Measurements from ENCODE around the gene JOSD1. TPM values are rescaled to one million over a fixed set of nuclear protein-coding genes. Genes with fewer than 3 reads are reported as not detected.

JOSD1 gene
- total RNA-seq, 1 donor from 2014 or later = 106 TPM

DNA sequence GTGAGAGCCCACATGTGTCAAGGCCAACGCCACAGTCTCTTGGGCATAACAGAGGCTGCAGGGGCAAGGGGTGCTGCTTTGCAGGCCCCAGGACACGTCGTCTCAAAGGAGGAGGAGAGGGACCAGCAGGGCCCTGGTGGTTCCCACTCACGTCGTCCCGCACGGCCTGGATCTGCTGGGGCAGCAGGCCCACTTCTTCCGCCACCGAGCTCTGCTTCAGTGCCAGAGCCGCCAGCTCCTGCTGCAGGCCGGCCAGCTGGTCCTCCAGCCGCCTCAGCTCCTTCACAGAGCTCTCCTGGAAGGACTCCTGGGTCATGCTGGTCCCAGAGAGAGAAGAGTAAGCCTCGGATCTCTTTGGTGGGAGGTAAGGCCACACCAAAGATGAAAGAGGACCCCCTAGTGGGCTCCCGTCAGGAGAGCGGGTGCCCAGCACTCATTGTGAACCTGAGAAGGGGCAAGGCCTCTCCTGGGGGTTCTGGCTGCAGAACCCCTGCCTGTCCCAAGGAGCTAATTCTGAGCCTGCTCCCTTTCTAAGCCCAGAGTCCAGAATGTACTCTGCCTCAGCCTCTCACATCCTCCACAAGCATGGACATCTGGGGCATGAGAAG is 39.5 kb upstream of the JOSD1 start:
- Histone ChIP-seq H3K9me3 (no peaks in the 10 kb centered on the region), H3K36me3 (peaks cover 11 to 95% of the 10 kb centered on the region in 2 donors), H3K4me3 (no peak overlapping the region), H3K4me1 (no peaks in the 10 kb centered on the region), H3K27ac (no peak overlapping the region), H3K27me3 (no peaks in the 10 kb centered on the region)
- DNase-seq (ENCODE audit: extremely low spot score in 2 of 2) = no peak
- intact Hi-C loops (cut with DNase I) = no loop called here
- no peak for TF ChIP-seq POLR2A (IDR thresholded peaks at IDR 0.05)
- TF ChIP-seq, protein P1, sequence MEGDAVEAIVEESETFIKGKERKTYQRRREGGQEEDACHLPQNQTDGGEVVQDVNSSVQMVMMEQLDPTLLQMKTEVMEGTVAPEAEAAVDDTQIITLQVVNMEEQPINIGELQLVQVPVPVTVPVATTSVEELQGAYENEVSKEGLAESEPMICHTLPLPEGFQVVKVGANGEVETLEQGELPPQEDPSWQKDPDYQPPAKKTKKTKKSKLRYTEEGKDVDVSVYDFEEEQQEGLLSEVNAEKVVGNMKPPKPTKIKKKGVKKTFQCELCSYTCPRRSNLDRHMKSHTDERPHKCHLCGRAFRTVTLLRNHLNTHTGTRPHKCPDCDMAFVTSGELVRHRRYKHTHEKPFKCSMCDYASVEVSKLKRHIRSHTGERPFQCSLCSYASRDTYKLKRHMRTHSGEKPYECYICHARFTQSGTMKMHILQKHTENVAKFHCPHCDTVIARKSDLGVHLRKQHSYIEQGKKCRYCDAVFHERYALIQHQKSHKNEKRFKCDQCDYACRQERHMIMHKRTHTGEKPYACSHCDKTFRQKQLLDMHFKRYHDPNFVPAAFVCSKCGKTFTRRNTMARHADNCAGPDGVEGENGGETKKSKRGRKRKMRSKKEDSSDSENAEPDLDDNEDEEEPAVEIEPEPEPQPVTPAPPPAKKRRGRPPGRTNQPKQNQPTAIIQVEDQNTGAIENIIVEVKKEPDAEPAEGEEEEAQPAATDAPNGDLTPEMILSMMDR (IDR thresholded peaks at IDR 0.05) = no peak
- TF ChIP-seq POLR2AphosphoS5 (IDR thresholded peaks at IDR 0.05; ENCODE audit: insufficient read depth in 1 of 2, low read depth in 1 of 2) = no peak

DNA sequence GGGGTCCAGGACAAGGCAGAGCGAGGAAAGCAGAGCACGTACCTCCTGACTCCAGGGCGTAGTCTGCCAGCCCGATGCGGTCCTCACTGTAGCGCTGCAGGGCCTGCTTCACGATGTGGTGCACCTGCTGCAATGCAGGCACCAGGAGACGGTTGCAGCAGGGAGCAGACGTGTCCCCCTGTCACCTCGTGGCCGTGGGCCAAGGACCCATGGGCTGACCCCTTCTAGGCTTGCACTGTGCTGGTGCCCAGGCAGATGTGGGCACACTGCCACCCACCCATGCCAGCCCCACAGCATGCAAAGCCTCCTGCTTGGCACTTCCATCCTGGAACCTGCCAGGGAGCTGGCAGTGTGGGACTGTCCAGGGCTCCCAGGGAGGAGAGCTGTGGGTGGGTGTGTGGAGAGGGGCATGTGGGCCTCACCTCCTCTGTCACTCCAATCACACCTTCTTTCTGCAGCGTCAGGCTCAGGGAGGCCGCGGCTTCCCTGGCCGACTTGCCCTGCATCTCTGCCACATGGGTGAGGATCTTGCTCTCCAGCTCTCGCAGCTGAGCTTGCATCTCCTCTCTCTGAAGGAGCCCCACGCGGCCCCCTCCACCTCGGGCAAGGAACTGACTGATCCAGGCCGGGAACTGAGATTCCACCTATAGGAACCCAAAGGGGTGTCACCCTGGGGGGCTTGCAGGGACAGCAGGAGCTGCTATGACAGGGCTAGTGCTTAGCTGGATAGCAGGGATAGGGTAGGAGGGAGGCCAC is 38.7 kb upstream of the JOSD1 start:
- Histone ChIP-seq H3K4me3 (no peak overlapping the region), H3K4me1 (no peaks in the 10 kb centered on the region), H3K36me3 (peaks cover 4 to 88% of the 10 kb centered on the region in 2 donors), H3K27ac (no peak overlapping the region), H3K27me3 (no peaks in the 10 kb centered on the region), H3K9me3 (no peaks in the 10 kb centered on the region)
- TF ChIP-seq POLR2A (IDR thresholded peaks at IDR 0.05) (no peak), POLR2AphosphoS5 (IDR thresholded peaks at IDR 0.05; ENCODE audit: insufficient read depth in 1 of 2, low read depth in 1 of 2) (no peak)
- TF ChIP-seq, protein P1 (IDR thresholded peaks at IDR 0.05) = no peak
- intact Hi-C loops (cut with DNase I) = no loop called here
- DNase-seq (ENCODE audit: extremely low spot score in 2 of 2) = no peak

DNA sequence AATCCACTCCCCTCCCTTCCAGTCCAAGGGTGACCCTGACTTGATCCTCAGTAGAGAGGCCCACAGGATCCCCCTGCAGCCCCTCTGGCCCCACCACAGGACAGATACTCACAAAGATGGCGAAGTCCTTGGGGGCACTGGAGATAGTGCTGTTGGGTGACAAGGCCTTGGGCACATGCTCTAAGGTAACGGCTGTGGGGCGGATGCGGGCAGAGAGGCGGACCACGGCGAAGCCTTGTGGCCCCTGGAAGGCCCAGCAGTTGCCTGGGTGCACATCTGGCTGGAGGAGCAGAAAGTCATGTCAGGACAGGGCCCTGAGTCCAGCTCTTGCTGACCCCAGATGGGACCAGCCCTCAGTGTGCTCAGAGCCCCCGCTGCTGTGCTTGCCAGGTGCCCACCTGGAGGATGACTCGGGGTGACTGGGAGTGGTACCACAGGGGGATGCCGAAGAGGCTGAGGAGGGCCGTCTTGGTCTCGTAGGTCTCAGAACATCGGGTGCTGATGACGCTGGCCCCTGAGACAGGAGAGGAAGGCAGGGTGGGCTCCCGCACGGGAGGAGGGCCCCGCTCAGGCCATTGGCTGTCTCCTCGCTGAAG is 37.8 kb upstream of the JOSD1 start:
- TF ChIP-seq POLR2AphosphoS5 (IDR thresholded peaks at IDR 0.05; ENCODE audit: insufficient read depth in 1 of 2, low read depth in 1 of 2) (no peak), POLR2A (IDR thresholded peaks at IDR 0.05) (no peak)
- TF ChIP-seq, protein P1 (IDR thresholded peaks at IDR 0.05) = no peak
- no peak overlapping the region for H3K27ac ChIP-seq
- intact Hi-C loops (cut with DNase I) = no loop called here
- H3K4me3 ChIP-seq = no peak overlapping the region
- no peaks in the 10 kb centered on the region for H3K27me3 ChIP-seq
- H3K9me3 ChIP-seq = no peaks in the 10 kb centered on the region
- peaks cover 4 to 79% of the 10 kb centered on the region in 2 donors for H3K36me3 ChIP-seq
- no peak for DNase-seq (ENCODE audit: extremely low spot score in 2 of 2)
- H3K4me1 ChIP-seq = peaks cover under 1% of the 10 kb centered on the region

DNA sequence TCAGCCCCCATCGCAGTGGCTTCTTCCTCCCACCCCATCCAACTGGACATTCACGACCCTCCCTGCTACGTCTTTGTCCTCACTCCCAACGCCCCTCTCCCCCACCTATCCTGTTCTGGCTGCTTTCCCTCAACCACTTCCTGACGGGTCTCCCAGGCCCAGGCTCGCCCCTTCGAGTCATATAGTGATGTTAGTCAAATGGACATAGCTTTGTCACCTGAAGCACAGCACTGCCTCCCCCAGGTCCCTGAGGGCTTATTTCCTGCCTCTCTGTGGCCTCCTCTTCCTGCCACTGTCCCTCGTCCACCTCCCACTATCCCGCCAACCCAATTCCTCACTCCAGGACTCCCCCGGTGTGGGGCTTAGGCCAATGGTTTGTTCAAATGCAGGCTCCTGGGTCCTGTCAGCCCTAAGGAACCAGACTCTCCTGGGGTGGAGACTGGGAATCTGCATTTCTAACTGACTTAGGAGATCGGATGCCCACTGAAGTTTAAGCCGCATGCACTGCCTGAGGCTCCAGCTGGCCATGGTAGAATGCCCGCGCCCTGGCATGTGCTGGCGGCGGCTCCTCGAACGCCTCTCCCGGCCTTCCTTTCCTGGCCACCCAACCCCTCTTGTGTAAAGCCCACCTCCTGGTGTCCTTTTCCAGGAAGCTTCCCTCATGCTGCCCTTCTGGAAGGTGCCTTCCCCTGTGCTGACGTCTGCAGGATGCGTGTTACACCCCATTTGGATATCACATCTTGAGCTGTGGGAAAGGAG is 36.7 kb upstream of the JOSD1 start:
- H3K27ac ChIP-seq = no peak overlapping the region
- no peak for TF ChIP-seq POLR2AphosphoS5 (IDR thresholded peaks at IDR 0.05; ENCODE audit: insufficient read depth in 1 of 2, low read depth in 1 of 2)
- TF ChIP-seq, protein P1 (IDR thresholded peaks at IDR 0.05) = no peak
- TF ChIP-seq POLR2A (IDR thresholded peaks at IDR 0.05) = no peak
- intact Hi-C loops (cut with DNase I) = no loop called here

More for the DNA sequence above, 36.7 kb upstream of the JOSD1 start:
- no peak overlapping the region for H3K4me3 ChIP-seq
- no peak for DNase-seq (ENCODE audit: extremely low spot score in 2 of 2)
- peaks cover 12% of the 10 kb centered on the region for H3K4me1 ChIP-seq
- no peaks in the 10 kb centered on the region for H3K27me3 ChIP-seq
- H3K36me3 ChIP-seq = peaks cover 4 to 68% of the 10 kb centered on the region in 2 donors
- no peaks in the 10 kb centered on the region for H3K9me3 ChIP-seq

Measured in vagina (tissue), 2 donors.